Body of pancreas (tissue), 4 donors: ENCODE data around the gene OVOL1.

ENCODE experiments used
- POLR2A ChIP-seq, 3 donors: fragments of 450-650 bp; IDR thresholded peaks; one replicate each; pipeline ENCODE4 v1.6.1; 2016; ENCODE audit warnings: antibody characterized with exemption in 3 of 3, mild to moderate bottlenecking in 2 of 3
- TF ChIP-seq, protein P1 (sequence below), 7 experiments: fragments of 450-650 bp in 4 of 7; fragments of 200-600 bp in 3 of 7; sonication (generic) in 3 of 7; IDR thresholded peaks; one replicate each; pipeline ENCODE4 v1.5.1; 2016 to 2019; ENCODE audit warnings: antibody characterized with exemption in 7 of 7

DNA sequence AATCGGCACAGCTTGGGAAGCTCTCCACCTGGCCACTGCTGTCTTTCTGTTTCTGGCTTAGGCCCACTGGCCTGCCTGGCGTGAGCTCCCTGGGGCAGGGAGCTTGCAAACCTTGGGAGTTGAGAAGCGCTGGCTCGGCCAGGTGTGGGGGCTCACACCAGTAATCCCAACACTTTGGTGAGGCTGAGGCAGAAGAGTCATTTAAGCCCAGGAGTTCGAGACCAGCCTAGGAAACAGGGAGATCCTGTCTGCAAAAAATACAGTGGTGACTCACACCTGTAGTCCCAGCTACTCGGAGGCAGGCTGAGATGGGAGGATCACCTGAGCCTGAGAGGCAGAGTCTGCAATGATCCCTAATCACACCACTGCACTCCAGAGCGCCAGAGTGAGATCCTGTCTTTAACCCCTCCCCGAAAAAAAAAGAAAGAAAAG, 10.1 kb upstream of the OVOL1 start:
- TF ChIP-seq, protein P1, sequence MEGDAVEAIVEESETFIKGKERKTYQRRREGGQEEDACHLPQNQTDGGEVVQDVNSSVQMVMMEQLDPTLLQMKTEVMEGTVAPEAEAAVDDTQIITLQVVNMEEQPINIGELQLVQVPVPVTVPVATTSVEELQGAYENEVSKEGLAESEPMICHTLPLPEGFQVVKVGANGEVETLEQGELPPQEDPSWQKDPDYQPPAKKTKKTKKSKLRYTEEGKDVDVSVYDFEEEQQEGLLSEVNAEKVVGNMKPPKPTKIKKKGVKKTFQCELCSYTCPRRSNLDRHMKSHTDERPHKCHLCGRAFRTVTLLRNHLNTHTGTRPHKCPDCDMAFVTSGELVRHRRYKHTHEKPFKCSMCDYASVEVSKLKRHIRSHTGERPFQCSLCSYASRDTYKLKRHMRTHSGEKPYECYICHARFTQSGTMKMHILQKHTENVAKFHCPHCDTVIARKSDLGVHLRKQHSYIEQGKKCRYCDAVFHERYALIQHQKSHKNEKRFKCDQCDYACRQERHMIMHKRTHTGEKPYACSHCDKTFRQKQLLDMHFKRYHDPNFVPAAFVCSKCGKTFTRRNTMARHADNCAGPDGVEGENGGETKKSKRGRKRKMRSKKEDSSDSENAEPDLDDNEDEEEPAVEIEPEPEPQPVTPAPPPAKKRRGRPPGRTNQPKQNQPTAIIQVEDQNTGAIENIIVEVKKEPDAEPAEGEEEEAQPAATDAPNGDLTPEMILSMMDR (IDR thresholded peaks at IDR 0.05): no peak
- TF ChIP-seq POLR2A (IDR thresholded peaks at IDR 0.05): no peak
